GM18498 (cell line): ENCODE measurements around the gene LOXL1.

Experiments
- ATAC-seq: cut with Tn5 transposase; IDR thresholded peaks from one replicate; pipeline ENCODE4 v1.9.1; 2021; ENCODE audit warnings: mild to moderate bottlenecking, moderate library complexity; ENCODE audit not compliant: unreplicated experiment

LOXL1 gene

DNA sequence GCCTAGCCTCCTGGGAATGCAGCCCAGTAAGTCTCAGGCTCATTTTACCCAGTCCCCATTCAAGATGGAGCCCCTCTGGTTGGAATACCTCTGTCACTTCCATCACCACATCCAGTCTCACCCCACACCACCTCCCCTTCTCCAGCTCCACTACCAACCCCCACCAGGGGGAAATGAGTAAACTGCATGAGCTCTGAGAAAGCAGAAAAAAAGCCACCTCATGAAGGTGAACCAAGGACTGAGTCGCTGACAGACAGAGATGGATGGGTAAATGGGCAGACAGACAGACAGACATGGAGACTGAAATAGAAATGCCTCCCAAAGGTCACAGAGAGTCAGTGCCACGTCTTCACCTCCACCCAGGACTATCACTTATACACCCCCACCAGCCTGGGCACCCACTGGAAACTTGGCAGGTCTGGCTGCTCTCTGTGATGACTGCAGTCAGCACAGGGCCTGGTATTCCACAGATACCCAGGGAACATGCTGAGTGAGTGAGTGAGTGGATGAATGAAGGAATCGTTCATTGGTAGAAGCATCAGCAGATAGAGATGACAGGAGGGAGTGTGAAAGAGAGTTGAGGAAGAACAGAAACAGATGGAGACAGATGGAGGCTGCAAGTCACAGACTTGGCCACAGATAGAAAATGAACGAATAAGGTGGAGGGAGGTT is 4.9 kb upstream of the LOXL1 start:
- no peak for ATAC-seq

DNA sequence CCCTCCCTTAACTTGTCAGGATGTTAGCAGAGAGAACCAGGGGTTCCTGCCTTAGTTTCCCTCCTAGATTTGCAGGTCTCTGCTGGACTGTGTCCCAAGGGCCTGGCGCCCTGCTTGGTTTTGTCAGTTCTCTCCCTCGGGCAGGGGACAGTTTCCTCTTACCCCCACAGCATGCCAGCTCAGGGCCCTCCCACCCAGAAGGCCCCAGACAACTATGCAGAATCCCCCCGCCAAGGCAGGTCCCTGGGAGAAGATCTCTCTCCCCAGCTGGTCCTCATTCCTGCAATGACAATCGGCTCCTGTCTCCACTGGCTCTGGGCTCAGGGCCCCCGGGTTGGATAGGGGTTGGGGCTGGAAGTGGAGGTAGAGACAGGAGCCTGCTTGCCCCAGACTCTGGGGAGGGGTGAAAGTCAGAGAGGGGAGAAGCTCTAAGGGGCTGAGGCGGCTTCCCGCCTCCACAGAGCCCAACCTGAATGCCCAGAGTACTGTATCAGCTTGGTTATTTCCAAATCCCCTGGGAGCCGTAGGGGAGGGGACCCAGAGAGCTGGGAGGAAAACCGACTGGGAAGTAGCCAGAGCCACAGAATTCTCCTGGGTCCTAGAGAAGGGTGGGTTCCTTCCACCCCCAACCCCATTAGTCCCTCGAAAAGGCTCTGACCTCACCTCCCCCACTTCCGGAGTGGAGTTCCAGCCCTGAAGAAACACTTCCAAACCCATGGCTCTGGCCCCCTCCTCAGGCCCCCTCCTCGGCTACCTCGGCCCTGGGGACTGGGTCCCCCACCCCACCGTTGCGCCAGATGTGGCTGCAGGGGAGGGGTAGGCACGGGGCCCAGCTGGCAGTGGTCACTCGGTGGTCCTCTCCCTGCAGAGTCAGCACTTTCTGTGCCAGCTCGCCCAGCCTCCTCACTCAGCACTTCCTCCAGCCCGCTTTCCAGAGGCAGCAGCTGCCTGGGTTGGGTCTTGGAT is 3.8 kb upstream of the LOXL1 start:
- ATAC-seq = no peak

DNA sequence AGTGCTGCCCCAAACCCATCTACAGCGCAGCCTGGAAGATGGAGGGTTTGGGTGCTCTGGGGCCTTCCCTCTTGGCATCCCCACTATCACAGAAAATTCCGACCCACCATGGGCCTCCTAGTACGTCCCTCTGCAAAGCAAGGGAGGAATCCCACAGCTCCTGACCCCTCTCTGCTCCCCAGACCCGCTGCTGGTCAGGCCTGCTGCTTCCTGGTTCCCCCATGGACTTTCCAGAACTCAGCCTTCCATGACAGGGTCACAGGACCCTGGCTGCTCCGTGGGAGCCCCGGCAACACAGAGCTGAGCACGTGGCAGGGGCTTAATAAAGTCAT is 3.1 kb upstream of the LOXL1 start:
- ATAC-seq = no peak

DNA sequence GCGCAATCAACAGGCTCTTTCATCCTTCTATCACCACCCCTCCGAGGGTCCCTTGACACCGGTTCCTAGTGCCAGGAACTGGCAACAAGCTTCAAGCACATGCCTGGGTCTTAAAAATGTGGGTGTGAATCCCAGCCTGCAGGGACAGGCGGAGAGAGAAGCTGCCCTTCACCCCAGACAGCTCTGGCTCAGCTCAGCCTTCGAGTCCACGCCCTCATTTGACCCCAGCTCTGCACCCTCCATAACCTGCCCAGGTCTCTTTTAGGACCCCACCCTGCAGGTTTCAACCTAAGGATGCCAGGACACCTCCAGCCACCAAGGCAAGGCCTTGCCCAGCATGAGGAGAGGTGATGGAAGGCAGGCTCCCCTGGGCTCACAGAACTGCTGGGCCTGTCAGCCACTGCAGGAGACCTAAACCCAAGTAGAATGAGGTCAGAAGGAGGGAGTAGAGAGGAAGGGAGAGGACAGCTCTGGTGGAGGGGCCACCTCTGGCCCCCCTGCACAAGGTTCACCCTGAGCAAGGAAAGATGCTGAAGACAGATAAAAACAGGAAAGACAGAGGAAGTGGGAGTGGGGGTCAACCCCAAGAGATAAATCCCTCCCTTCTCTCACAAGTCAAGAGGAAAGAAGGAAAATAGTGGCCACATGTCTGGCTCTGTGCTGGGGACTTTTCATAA is 2.6 kb upstream of the LOXL1 start:
- ATAC-seq = no peak

DNA sequence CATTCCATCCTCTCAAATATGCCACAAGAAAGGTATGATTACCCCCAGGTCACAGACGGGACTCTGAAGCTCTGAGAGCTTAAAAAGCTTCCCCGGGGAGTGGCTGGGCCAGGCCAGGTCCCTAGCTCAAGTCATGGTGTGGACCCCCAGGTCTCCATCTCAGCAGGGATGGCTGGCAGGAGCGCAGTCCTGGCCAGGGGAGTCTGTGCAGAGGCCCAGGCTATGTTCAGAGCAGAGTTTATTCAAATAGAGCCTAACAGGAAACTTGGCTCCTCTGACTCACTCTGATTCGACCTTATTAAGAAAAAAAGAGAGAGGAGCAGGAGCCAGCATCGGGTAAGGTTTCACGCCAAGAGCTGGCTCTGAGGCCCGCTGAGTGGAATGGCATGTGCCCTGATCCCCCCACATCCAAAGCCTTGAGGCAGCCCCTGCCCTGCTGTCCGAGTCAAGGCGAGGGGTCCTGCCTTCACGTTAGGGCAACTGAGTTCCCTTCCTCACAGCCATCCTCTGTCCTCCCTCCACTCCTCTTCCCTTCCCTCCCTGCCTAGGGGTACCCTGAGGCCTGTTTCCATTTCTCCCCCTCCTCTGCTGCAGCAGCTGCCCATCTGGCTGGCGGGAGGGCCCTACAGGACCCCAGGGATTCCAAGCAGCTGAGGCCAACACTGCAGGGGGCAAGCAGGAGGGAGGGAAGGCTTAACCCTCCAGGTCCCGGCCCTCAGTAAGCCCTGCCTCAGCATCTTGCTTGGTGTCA is 1.9 kb upstream of the LOXL1 start:
- ATAC-seq = no peak

DNA sequence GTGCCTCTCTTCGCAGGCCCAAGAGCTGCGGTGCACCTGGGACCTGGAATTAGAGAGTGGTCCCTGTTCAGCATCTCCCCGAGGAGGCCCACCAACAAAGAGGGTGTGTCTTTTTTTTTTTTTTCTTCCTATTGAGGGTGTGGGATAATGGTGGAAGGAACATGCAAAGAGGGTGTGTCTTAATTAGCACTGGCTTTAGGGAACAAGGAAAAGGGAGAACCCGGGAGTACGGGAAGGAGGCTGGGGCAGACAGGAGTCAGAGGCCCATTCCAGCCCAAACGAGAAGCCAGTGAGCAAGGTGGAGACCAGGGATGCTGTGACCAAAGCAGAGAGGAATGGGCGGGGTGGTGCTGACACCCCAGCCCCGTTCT is 429 bp upstream of the LOXL1 start:
- no peak for ATAC-seq

DNA sequence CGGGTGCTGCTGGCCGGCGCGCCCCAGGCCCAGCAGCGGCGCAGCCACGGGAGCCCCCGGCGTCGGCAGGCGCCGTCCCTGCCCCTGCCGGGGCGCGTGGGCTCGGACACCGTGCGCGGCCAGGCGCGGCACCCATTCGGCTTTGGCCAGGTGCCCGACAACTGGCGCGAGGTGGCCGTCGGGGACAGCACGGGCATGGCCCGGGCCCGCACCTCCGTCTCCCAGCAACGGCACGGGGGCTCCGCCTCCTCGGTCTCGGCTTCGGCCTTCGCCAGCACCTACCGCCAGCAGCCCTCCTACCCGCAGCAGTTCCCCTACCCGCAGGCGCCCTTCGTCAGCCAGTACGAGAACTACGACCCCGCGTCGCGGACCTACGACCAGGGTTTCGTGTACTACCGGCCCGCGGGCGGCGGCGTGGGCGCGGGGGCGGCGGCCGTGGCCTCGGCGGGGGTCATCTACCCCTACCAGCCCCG is 777 bp downstream of the LOXL1 start:
- no peak for ATAC-seq

DNA sequence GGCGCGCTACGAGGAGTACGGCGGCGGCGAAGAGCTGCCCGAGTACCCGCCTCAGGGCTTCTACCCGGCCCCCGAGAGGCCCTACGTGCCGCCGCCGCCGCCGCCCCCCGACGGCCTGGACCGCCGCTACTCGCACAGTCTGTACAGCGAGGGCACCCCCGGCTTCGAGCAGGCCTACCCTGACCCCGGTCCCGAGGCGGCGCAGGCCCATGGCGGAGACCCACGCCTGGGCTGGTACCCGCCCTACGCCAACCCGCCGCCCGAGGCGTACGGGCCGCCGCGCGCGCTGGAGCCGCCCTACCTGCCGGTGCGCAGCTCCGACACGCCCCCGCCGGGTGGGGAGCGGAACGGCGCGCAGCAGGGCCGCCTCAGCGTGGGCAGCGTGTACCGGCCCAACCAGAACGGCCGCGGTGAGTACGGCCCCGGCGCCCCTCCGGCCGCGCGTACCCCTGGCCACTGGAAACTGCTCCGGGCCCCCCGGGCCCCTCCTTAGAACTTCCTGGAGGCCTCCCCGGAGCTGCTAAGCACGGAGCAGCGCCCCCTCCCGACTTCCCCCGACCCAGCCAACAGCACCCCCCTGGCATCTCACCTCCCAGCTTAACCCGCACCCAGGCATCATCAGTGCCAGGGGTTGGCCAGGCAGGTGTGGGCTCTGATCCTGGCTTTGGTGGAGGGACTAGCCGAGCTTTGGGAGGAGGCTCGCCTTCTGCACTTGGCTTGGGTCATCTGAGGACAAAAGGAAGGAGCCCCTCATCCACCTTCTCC is 1.4 kb downstream of the LOXL1 start:
- ATAC-seq = no peak

DNA sequence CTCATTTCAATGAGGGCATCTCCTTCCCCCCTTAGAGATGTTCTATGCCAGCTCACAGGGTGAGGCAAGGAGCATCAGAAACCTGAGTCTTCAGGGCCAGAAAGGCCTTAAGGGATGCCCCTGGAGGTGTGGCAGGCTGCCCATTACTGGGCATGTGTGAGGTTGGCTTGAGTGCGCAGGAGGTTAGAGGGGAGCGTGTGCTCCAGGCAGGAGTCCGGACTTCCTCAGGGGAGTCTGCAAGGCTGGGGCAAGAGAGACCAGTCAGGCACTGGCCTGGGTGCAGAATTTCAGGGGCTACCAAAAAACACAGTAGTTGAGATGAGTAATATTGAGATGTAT is 1.9 kb downstream of the LOXL1 start:
- no peak for ATAC-seq

DNA sequence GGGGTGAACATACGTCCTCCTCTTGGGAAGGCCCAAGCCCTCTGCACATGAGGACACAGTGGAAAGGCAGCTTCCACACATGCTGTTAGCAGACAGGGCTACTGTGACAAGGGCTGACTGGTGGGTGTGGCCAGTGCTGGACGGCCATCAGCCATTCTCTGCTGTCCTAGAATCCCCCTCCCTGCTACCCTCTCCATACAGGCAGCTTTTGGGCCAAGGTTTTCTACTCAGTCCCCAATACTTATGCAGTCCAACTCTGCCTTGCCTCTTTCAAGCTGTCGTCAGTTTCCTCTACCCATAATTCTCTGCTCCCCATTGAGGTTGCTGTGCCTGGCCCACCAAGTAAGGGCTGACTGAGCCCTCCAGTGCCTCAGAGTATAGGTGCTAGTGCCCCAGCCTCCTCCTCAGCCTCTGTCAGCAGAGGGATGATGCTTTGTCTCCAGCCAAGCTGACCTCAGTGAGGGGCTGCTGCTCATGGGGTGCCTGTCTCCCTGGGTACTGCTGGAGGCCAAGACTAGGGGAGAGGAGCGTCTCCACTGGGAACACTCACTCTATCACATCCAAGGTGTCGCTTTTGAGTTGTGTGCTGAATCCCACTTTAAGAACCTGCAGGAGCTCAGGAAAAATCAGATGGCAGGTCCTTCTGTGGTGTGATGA is 2.8 kb downstream of the LOXL1 start:
- no peak for ATAC-seq

DNA sequence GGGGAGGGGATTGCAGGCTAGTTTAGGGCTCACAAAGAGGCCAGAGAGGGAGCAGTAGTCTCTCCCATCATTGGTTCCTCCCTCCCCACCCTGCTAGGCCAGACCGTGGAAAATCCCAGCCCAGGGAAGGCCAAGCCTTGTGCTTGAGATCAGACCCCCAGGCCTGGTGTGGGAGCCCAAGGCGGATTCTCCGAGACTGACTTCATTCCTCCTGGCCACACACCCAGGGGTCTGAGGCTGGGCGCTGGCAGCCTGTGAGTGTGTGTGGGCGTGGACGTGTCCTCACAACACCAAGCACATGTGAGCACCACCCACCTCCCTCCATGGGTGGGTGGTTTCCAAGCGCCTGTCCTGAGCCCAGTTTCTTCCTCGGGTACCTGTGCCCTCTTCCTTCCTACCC is 4.1 kb downstream of the LOXL1 start:
- ATAC-seq = no peak

DNA sequence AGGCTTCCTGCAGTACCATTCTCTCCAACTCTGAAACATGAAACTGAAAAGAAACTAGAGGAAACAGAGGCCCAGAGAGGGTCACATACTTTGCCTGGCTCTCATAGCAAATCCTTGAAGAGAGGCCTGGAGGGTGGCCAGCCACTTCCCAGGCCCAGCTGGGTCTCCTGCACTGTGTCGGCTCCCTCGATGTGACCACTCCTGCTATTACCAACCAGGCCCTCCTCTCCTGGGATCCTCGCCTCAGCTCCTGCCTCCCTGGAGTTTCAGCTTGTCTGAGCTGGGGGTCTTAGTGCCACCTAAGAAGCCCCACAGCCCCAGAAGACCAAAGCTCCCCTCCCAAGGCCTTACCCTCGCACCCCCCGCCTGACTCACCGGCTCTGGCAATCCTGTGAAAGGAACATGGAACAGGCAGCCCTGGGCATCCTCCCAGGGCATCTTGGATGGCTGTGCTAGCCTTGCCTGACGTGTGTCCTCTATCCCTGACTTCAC is 4.6 kb downstream of the LOXL1 start:
- no peak for ATAC-seq

DNA sequence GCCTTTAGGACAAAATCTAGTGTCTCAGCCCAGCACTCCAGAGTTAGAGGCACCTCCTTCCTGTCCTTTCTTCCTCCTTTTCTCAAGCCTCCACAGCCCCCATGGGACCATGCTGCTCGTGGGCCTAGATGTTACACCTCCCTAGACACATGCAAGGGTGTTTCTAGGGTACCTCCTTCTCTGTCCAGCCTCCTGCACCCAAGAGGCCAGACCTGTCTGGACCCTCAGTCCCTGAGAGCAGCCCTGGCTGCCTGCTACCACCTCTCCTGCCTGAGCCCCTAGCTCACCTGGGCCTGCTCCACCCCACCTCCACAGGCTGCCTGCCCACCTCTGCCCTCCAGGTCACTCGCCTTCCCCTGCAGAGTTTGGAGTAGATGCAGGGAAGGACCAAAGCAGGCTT is 5.2 kb downstream of the LOXL1 start:
- ATAC-seq = no peak

DNA sequence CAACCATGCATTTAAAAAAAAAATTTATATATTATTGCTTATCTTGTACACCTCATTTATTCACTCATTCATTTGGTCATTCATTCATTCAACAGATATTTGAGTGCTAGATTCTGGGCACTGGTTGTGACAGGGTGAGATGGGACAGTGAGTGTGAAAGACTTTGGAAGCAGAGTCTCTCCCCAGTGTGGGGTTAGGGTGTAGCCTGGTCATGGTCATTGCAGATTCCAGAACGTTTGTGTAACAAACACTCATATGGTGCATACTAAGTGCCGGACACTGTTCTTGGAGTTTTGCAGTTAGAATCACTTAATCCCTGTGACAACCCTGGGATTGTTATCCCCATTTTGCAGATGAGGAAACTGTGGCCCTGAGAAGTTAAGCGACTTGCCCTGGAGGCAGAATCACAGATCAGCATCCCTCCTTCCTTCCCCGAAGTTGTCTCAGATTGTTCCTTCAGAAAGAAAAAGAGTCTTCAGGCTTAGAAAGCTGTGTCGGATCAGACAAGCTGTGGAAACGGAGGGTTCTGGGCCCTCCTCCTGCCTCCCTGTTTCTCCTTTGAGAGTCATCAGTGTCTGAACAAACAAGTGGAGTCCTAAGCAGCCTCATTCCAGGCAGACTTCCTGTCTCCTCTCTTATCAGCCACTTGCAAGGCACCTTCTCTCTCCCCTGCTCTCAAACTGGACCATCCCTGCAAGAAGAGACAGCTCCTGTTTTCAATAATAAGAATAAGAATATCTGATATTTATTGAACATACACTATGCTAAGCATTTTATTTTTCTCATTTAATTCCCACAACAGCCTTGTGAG is 6.3 kb downstream of the LOXL1 start:
- no peak for ATAC-seq

DNA sequence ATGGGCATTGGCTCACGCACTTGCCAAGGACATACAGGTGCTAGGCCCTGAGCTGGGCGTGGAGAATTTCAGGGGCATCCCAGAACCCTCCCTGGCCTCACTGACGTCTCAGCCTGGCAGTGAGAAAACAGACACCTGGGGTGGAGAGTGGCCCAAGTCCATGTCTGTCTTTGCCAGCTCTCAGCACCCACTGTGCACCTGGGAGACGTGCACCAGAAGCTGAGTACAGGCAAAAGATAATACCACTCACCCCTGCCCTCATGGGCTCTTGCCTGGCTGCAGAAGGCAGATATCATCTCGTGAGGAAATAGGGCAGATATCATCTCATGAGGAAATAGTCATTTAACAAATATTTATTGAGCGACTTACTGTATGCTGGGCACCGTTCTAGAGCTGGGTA is 8.0 kb downstream of the LOXL1 start:
- no peak for ATAC-seq

DNA sequence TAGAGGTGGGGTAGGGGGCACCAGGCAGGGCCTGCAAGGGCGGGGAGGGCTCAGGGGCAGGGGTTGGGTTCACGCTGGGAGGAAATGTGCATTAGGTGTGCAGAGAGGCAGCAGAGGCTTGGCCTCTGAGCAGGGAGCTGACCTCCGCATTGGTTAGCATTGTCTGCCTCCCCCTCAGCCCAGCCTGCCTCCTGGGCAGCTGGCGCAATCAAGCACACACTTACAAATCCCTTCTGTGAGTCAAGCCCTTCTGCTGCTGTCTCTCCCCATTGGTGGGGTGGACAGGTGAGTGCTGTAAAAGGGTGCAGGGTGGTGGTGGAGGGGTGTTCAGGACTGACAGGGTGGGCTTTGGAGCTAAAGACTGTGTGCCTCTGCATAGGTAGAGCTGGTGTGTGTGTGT is 9.3 kb downstream of the LOXL1 start:
- ATAC-seq = no peak

DNA sequence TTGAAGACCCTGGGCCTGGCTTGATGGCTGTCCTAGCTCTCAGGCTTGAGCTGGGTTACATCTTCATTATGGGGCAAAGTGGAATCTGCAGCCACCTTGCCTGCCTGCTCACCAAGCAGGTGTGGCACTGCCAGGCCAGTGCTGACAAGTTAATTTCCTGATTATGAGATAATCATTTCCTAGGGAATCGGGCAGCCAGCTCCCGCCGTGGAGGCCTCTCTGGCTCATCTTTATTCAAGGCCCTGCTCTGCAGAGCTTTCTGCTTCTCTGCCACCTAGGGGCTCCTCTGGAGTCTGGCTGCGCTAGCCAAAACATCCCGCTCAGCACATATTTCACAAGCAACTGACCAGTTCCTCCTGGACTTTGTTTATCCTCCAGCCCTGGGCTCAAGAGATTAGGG is 9.9 kb downstream of the LOXL1 start:
- no peak for ATAC-seq

DNA sequence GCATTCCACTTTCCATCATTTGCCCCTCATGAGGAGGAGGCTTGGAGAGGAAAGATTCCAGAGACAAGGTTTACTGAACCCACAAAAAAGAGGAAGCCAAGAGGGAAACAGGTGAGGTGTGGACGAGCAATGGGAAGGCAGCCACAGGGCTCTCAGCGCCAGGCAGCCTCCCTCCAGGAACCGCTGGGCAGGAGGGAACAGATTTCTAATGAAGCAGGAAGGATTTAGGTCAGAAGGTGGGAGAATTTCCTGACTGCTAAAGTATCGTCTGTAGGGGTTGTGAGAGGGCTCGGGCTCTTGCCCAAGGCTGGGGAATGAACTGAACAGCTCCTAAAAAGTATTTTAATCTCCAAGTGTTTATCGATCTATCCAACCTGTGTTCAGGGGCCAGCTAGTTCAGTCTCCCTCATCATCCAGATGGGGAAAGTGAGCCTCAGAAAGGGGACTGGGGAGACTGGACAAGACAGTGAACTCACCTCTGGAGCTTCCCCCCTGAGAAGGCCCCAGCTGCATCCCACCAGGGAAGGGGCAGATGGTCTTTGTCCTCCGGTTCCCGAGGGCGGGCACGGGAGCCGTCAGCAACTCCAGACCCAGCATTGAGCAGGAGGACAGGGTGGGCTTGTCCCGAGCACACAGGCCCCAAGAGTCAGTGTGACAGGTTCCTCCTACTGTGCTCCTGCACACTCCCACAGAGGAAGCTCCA is 10.5 kb downstream of the LOXL1 start:
- no peak for ATAC-seq
